ENCODE results near the gene MAP3K8. TPM values are rescaled to one million over a fixed set of nuclear protein-coding genes. Genes with fewer than 3 reads are reported as not detected.

Gene MAP3K8
- total and polyA plus RNA-seq, 10 of the 15 experiments (the other 5 are each of a cell fraction or from before 2014, with no cell fraction given) = 25.5 to 115 (median 40.2) TPM

DNA sequence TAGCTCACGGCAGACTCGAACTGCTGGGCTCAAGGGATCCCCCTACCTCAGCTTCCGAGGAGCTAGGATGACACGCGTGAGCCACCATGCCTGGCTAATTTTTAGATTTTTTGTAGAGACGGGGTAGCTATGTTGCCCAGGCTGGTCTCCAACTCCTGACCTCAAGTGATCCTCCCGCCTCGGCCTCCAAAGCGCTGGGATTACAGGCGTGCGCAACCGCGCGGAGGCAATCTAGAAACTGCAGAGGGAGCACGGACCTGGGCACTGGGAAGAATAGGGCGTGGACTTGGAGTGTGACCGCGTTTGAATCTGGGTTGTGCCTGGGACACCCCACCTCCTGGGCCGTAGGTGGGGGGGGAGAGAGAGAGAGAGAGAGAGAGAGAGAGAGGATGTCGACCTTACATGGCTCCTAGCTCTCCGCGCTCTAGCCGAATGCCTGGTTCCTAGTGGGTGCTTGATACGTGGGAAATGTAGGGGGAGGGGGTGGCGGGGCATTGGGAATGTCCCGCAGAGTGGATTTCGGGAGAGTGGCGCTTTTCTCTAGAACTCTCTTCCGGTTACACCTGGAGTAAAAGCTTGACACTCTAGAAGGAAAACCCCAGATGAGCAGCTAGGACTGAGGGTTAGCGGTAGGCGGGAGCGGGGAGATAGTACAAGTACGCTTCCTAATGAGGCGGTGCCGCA lies 1.2 kb upstream of the MAP3K8 start (continued):
- TF ChIP-seq, protein P1, sequence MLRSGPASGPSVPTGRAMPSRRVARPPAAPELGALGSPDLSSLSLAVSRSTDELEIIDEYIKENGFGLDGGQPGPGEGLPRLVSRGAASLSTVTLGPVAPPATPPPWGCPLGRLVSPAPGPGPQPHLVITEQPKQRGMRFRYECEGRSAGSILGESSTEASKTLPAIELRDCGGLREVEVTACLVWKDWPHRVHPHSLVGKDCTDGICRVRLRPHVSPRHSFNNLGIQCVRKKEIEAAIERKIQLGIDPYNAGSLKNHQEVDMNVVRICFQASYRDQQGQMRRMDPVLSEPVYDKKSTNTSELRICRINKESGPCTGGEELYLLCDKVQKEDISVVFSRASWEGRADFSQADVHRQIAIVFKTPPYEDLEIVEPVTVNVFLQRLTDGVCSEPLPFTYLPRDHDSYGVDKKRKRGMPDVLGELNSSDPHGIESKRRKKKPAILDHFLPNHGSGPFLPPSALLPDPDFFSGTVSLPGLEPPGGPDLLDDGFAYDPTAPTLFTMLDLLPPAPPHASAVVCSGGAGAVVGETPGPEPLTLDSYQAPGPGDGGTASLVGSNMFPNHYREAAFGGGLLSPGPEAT (IDR thresholded peaks at IDR 0.05; ENCODE audit: low read depth) = no peak
- no peak for TF ChIP-seq SMC3 (IDR thresholded peaks at IDR 0.05; ENCODE audit: borderline replicate concordance, low read length)
- no peak for TF ChIP-seq CHD1 (IDR thresholded peaks at IDR 0.05; ENCODE audit: low read depth, low read length)
- TF ChIP-seq, protein P2, sequence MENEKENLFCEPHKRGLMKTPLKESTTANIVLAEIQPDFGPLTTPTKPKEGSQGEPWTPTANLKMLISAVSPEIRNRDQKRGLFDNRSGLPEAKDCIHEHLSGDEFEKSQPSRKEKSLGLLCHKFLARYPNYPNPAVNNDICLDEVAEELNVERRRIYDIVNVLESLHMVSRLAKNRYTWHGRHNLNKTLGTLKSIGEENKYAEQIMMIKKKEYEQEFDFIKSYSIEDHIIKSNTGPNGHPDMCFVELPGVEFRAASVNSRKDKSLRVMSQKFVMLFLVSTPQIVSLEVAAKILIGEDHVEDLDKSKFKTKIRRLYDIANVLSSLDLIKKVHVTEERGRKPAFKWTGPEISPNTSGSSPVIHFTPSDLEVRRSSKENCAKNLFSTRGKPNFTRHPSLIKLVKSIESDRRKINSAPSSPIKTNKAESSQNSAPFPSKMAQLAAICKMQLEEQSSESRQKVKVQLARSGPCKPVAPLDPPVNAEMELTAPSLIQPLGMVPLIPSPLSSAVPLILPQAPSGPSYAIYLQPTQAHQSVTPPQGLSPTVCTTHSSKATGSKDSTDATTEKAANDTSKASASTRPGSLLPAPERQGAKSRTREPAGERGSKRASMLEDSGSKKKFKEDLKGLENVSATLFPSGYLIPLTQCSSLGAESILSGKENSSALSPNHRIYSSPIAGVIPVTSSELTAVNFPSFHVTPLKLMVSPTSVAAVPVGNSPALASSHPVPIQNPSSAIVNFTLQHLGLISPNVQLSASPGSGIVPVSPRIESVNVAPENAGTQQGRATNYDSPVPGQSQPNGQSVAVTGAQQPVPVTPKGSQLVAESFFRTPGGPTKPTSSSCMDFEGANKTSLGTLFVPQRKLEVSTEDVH (IDR thresholded peaks at IDR 0.05; ENCODE audit: low read depth, partially characterized antibody) = no peak
- TF ChIP-seq CHD4 (IDR thresholded peaks at IDR 0.05) = no peak
- TF ChIP-seq EED (IDR thresholded peaks at IDR 0.05; ENCODE audit: low read depth) = no peak; the same call in 1 of the 2 replicates
- TF ChIP-seq, protein P3, sequence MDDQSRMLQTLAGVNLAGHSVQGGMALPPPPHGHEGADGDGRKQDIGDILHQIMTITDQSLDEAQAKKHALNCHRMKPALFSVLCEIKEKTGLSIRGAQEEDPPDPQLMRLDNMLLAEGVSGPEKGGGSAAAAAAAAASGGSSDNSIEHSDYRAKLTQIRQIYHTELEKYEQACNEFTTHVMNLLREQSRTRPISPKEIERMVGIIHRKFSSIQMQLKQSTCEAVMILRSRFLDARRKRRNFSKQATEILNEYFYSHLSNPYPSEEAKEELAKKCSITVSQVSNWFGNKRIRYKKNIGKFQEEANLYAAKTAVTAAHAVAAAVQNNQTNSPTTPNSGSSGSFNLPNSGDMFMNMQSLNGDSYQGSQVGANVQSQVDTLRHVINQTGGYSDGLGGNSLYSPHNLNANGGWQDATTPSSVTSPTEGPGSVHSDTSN (IDR thresholded peaks at IDR 0.05; ENCODE audit: insufficient replicate concordance, low read depth, low read length) = no peak
- TF ChIP-seq, protein P4, sequence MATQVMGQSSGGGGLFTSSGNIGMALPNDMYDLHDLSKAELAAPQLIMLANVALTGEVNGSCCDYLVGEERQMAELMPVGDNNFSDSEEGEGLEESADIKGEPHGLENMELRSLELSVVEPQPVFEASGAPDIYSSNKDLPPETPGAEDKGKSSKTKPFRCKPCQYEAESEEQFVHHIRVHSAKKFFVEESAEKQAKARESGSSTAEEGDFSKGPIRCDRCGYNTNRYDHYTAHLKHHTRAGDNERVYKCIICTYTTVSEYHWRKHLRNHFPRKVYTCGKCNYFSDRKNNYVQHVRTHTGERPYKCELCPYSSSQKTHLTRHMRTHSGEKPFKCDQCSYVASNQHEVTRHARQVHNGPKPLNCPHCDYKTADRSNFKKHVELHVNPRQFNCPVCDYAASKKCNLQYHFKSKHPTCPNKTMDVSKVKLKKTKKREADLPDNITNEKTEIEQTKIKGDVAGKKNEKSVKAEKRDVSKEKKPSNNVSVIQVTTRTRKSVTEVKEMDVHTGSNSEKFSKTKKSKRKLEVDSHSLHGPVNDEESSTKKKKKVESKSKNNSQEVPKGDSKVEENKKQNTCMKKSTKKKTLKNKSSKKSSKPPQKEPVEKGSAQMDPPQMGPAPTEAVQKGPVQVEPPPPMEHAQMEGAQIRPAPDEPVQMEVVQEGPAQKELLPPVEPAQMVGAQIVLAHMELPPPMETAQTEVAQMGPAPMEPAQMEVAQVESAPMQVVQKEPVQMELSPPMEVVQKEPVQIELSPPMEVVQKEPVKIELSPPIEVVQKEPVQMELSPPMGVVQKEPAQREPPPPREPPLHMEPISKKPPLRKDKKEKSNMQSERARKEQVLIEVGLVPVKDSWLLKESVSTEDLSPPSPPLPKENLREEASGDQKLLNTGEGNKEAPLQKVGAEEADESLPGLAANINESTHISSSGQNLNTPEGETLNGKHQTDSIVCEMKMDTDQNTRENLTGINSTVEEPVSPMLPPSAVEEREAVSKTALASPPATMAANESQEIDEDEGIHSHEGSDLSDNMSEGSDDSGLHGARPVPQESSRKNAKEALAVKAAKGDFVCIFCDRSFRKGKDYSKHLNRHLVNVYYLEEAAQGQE (IDR thresholded peaks at IDR 0.05; ENCODE audit: low read depth, low read length) = no peak
- no peak for TF ChIP-seq SUPT20H (IDR thresholded peaks at IDR 0.05; ENCODE audit: borderline replicate concordance, control insufficient read depth, low read depth, low read length)
- TF ChIP-seq LARP7 (IDR thresholded peaks at IDR 0.05) = 0 out of 2 replicates have a peak, but pooled peaks have one; percentile 31
